ENCODE results near the gene BRAT1.
"Not testable (repeated sequence)": the region's sequence is repeated elsewhere in the genome, so short reads cannot be mapped to it uniquely, and the experiment has no call there.

Gene BRAT1

GRCh38 chr7:2539031-2539911 is 16.1 kb downstream of the BRAT1 start:
- Mint-ChIP-seq H3K4me3 (no peak overlapping the region), H3K27ac (no peak overlapping the region), H3K36me3 (ENCODE audit: low read depth) (no peaks in the 10 kb centered on the region), H3K9me3 (no peaks in the 10 kb centered on the region), H3K4me1 (ENCODE audit: low read depth) (no peaks in the 10 kb centered on the region), H3K27me3 (no peaks in the 10 kb centered on the region)

- H3K4me1 Mint-ChIP-seq (ENCODE audit: low read depth) = no peaks in the 10 kb centered on the region
- no peaks in the 10 kb centered on the region for H3K27me3 Mint-ChIP-seq
- H3K36me3 Mint-ChIP-seq (ENCODE audit: low read depth) = no peaks in the 10 kb centered on the region
- H3K9me3 Mint-ChIP-seq = no peaks in the 10 kb centered on the region
- H3K27ac Mint-ChIP-seq = no peak overlapping the region
- H3K4me3 Mint-ChIP-seq = no peak overlapping the region
Observed at GRCh38 chr7:2537981-2538851, 17.1 kb downstream of the BRAT1 start.

- H3K4me1 Mint-ChIP-seq (ENCODE audit: low read depth); H3K27me3 Mint-ChIP-seq; H3K9me3 Mint-ChIP-seq; H3K4me3 Mint-ChIP-seq; H3K36me3 Mint-ChIP-seq (ENCODE audit: low read depth); H3K27ac Mint-ChIP-seq: not testable (repeated sequence)
Observed at GRCh38 chr7:2535872-2536627, 19.3 kb downstream of the BRAT1 start.

GRCh38 chr7:2534214-2534613 is 21.1 kb downstream of the BRAT1 start:
- not testable (repeated sequence) for H3K9me3 Mint-ChIP-seq; H3K27ac Mint-ChIP-seq; H3K27me3 Mint-ChIP-seq; H3K36me3 Mint-ChIP-seq (ENCODE audit: low read depth); H3K4me3 Mint-ChIP-seq
- H3K4me1 Mint-ChIP-seq (ENCODE audit: low read depth) = peaks cover 27% of the 10 kb centered on the region

GRCh38 chr7:2533566-2533965 is 21.8 kb downstream of the BRAT1 start:
- H3K27ac Mint-ChIP-seq; H3K9me3 Mint-ChIP-seq; H3K4me3 Mint-ChIP-seq; H3K36me3 Mint-ChIP-seq (ENCODE audit: low read depth); H3K27me3 Mint-ChIP-seq: not testable (repeated sequence)
- H3K4me1 Mint-ChIP-seq (ENCODE audit: low read depth) = peaks cover 34% of the 10 kb centered on the region

- H3K4me1 Mint-ChIP-seq (ENCODE audit: low read depth) = peaks cover 41% of the 10 kb centered on the region
- not testable (repeated sequence) for H3K27ac Mint-ChIP-seq; H3K36me3 Mint-ChIP-seq (ENCODE audit: low read depth); H3K27me3 Mint-ChIP-seq; H3K9me3 Mint-ChIP-seq; H3K4me3 Mint-ChIP-seq
Observed at GRCh38 chr7:2532816-2533215, 22.5 kb downstream of the BRAT1 start.

- Mint-ChIP-seq H3K4me1 (ENCODE audit: low read depth) (peaks cover 46% of the 10 kb centered on the region), H3K27ac (peak overlapping the region; percentile 45)
- H3K27me3 Mint-ChIP-seq; H3K36me3 Mint-ChIP-seq (ENCODE audit: low read depth); H3K9me3 Mint-ChIP-seq; H3K4me3 Mint-ChIP-seq: not testable (repeated sequence)
Observed at GRCh38 chr7:2532199-2532772, 23.0 kb downstream of the BRAT1 start.

GRCh38 chr7:2531796-2532110 is 23.6 kb downstream of the BRAT1 start:
- H3K4me3 Mint-ChIP-seq; H3K27me3 Mint-ChIP-seq; H3K9me3 Mint-ChIP-seq; H3K36me3 Mint-ChIP-seq (ENCODE audit: low read depth): not testable (repeated sequence)
- Mint-ChIP-seq H3K27ac (peak overlapping the region; percentile 45), H3K4me1 (ENCODE audit: low read depth) (peaks cover 52% of the 10 kb centered on the region)

GRCh38 chr7:2530994-2531795 is 24.1 kb downstream of the BRAT1 start:
- not testable (repeated sequence) for H3K27me3 Mint-ChIP-seq; H3K36me3 Mint-ChIP-seq (ENCODE audit: low read depth); H3K9me3 Mint-ChIP-seq
- peak overlapping the region; percentile 96 for H3K27ac Mint-ChIP-seq
- peak overlapping the region; percentile 81 for H3K4me3 Mint-ChIP-seq
- H3K4me1 Mint-ChIP-seq (ENCODE audit: low read depth) = peaks cover 53% of the 10 kb centered on the region

- Mint-ChIP-seq H3K4me1 (ENCODE audit: low read depth) (peaks cover 59% of the 10 kb centered on the region), H3K36me3 (ENCODE audit: low read depth) (peaks cover 5% of the 10 kb centered on the region), H3K9me3 (no peaks in the 10 kb centered on the region), H3K4me3 (peak overlapping the region; percentile 81), H3K27ac (peak overlapping the region; percentile 96), H3K27me3 (no peaks in the 10 kb centered on the region)
Observed at GRCh38 chr7:2530071-2530987, 25.0 kb downstream of the BRAT1 start.

- Mint-ChIP-seq H3K36me3 (ENCODE audit: low read depth) (peaks cover 5% of the 10 kb centered on the region), H3K9me3 (no peaks in the 10 kb centered on the region), H3K27me3 (no peaks in the 10 kb centered on the region)
Observed at GRCh38 chr7:2529161-2530070, 25.9 kb downstream of the BRAT1 start.

GRCh38 chr7:2528481-2529095 is 26.7 kb downstream of the BRAT1 start:
- Mint-ChIP-seq H3K4me3 (peak overlapping the region; percentile 81), H3K4me1 (ENCODE audit: low read depth) (peaks cover 66% of the 10 kb centered on the region), H3K9me3 (no peaks in the 10 kb centered on the region), H3K27me3 (no peaks in the 10 kb centered on the region), H3K36me3 (ENCODE audit: low read depth) (peaks cover 5% of the 10 kb centered on the region), H3K27ac (peak overlapping the region; percentile 92)

More at GRCh38 chr7:2529161-2530070, 25.9 kb downstream of the BRAT1 start:
- Mint-ChIP-seq H3K4me3 (peak overlapping the region; percentile 81), H3K27ac (peak overlapping the region; percentile 96), H3K4me1 (ENCODE audit: low read depth) (peaks cover 59% of the 10 kb centered on the region)

Data from stimulated activated naive CD8-positive, alpha-beta T cell treated with anti-CD3 and anti-CD28 coated beads, Interleukin-15, Interleukin-2, amounts not matched to agents 100 ng/mL and 50 ng/mL, for 24 hours (primary cell).